Ovary (tissue), 3 donors: ENCODE data around the gene PRKG1.

ENCODE experiments used
- POLR2A ChIP-seq: fragments of 450-650 bp; IDR thresholded peaks from one replicate; pipeline ENCODE4 v1.6.1; 2017; ENCODE audit warnings: antibody characterized with exemption, mild to moderate bottlenecking, moderate library complexity
- TF ChIP-seq, protein P1 (sequence below), 3 donors: fragments of 450-650 bp in 2 of 3; fragments of 200-600 bp in 1 of 3; IDR thresholded peaks; one replicate each; pipeline versions ENCODE4 v1.5.1 to v1.8.0; 2016 to 2022; ENCODE audit warnings: antibody characterized with exemption in 3 of 3, mild to moderate bottlenecking in 1 of 3
- donor health status: DM: no; HTN: no; CAD: no.

DNA sequence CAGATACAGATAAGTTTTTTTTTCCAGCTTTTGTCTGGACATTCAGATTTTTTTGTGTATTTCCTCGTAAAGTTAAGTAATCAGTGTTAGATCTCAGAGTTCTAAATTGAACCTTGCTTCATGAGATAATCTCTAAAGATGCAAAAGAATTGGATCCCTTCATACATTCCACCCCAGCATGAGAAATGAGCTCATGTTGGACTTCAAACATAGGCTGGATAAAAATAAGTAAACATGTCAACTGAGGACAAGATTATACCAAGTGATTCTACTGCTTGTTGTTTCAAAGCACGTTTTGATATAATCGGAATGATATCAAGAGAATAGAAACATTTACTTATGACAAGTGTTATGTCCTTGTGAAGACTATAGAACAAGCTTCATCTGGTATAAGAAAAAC, 1122.8 kb downstream of the PRKG1 start:
- TF ChIP-seq, protein P1, sequence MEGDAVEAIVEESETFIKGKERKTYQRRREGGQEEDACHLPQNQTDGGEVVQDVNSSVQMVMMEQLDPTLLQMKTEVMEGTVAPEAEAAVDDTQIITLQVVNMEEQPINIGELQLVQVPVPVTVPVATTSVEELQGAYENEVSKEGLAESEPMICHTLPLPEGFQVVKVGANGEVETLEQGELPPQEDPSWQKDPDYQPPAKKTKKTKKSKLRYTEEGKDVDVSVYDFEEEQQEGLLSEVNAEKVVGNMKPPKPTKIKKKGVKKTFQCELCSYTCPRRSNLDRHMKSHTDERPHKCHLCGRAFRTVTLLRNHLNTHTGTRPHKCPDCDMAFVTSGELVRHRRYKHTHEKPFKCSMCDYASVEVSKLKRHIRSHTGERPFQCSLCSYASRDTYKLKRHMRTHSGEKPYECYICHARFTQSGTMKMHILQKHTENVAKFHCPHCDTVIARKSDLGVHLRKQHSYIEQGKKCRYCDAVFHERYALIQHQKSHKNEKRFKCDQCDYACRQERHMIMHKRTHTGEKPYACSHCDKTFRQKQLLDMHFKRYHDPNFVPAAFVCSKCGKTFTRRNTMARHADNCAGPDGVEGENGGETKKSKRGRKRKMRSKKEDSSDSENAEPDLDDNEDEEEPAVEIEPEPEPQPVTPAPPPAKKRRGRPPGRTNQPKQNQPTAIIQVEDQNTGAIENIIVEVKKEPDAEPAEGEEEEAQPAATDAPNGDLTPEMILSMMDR (IDR thresholded peaks at IDR 0.05) = no peak
- TF ChIP-seq POLR2A = no peak
